Measurements from ENCODE around the gene PRDM10. TPM values are rescaled to one million over a fixed set of nuclear protein-coding genes. Genes with fewer than 3 reads are reported as not detected.
"Not testable (repeated sequence)": the region's sequence is repeated elsewhere in the genome, so short reads cannot be mapped to it uniquely, and the experiment has no call there.

The PRDM10 gene
- total RNA-seq, 1 experiment from 2014 or later = 9.2 TPM

DNA sequence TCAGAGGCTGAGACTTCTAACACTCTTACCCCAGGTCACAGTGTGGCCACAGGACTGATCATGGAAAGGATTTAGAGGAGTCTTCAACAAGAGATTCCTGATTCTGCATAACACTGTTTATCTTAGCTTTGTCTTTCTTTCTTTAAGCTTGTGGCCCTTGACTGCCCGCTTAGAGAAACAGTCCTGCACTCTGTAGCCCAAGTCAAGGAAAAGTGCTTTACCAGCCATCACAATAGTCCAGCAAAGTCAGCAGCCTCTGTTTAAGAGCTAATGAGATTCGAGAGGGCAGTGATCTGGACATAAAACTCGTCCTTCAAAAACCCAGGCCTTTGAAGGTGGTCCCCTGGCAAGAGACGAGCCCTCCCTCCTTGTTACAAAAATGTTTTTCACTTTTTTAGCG is 30.0 kb downstream of the PRDM10 start:
- Histone ChIP-seq H4K20me1 (ENCODE audit: insufficient read depth) (no peaks in the 10 kb centered on the region), H3K4me3 (replicated peaks in 1 of 2; ENCODE audit: low read depth in 1 of 2, low read length in 2 of 2) (no peak overlapping the region), H3K9ac (ENCODE audit: low read length) (no peak overlapping the region), H3K27ac (ENCODE audit: low read depth, low read length) (no peak overlapping the region), H2AFZ (ENCODE audit: low read depth, low read length, poor library complexity, severe bottlenecking) (no peak overlapping the region), H3K79me2 (ENCODE audit: insufficient read depth, low read length) (no peaks in the 10 kb centered on the region), H3K9me2 (ENCODE audit: insufficient read depth) (no peaks in the 10 kb centered on the region), H3K4me1 (ENCODE audit: control insufficient read depth in 1 of 2, insufficient read depth in 2 of 2, low read length in 2 of 2) (no peaks in the 10 kb centered on the region), H3K9me3 (ENCODE audit: control insufficient read depth in 1 of 2, insufficient read depth in 1 of 2, low read depth in 1 of 2, low read length in 2 of 2) (no peaks in the 10 kb centered on the region), H3K36me3 (ENCODE audit: control insufficient read depth in 1 of 2, insufficient read depth in 2 of 2, low read length in 2 of 2) (no peaks in the 10 kb centered on the region), H3K27me3 (ENCODE audit: insufficient read depth, low read length) (no peaks in the 10 kb centered on the region), H3K4me2 (ENCODE audit: low read length) (no peak overlapping the region)
- ChIA-PET CTCF (no interaction called here), POLR2A (no interaction called here), RAD21 (ENCODE audit: low non-redundant PET in 1 of 2, low total read pairs in 2 of 2, uncharacterized antibody in 2 of 2, unreplicated experiment in 2 of 2) (no interaction called here)
- ATAC-seq = no peak
- TF ChIP-seq ELF1 (IDR thresholded peaks at IDR 0.05; ENCODE audit: borderline replicate concordance, low read depth) (no peak), SRF (IDR thresholded peaks at IDR 0.05; ENCODE audit: low read depth) (no peak), YY1 (IDR thresholded peaks at IDR 0.05; ENCODE audit: extremely low read depth, insufficient replicate concordance, low read depth, low read length) (no peak), POLR2AphosphoS5 (IDR thresholded peaks at IDR 0.05; ENCODE audit: low read depth, low read length) (no peak), EZH2 (IDR thresholded peaks at IDR 0.05) (no peak), EZH2phosphoT487 (IDR thresholded peaks at IDR 0.05; ENCODE audit: borderline replicate concordance) (no peak), CEBPB (IDR thresholded peaks at IDR 0.05; ENCODE audit: low read depth) (no peak), POLR2A (IDR thresholded peaks at IDR 0.05; ENCODE audit: borderline replicate concordance, extremely low read depth, insufficient read depth, insufficient read length) (no peak), ZFX (IDR thresholded peaks at IDR 0.05) (no peak)
- TF ChIP-seq, protein P1, sequence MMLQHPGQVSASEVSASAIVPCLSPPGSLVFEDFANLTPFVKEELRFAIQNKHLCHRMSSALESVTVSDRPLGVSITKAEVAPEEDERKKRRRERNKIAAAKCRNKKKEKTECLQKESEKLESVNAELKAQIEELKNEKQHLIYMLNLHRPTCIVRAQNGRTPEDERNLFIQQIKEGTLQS (IDR thresholded peaks at IDR 0.05) = no peak
- TF ChIP-seq, protein P2, sequence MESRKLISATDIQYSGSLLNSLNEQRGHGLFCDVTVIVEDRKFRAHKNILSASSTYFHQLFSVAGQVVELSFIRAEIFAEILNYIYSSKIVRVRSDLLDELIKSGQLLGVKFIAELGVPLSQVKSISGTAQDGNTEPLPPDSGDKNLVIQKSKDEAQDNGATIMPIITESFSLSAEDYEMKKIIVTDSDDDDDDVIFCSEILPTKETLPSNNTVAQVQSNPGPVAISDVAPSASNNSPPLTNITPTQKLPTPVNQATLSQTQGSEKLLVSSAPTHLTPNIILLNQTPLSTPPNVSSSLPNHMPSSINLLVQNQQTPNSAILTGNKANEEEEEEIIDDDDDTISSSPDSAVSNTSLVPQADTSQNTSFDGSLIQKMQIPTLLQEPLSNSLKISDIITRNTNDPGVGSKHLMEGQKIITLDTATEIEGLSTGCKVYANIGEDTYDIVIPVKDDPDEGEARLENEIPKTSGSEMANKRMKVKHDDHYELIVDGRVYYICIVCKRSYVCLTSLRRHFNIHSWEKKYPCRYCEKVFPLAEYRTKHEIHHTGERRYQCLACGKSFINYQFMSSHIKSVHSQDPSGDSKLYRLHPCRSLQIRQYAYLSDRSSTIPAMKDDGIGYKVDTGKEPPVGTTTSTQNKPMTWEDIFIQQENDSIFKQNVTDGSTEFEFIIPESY (IDR thresholded peaks at IDR 0.05; ENCODE audit: extremely low read depth, insufficient replicate concordance, low read length) = no peak
- TF ChIP-seq, protein P3, sequence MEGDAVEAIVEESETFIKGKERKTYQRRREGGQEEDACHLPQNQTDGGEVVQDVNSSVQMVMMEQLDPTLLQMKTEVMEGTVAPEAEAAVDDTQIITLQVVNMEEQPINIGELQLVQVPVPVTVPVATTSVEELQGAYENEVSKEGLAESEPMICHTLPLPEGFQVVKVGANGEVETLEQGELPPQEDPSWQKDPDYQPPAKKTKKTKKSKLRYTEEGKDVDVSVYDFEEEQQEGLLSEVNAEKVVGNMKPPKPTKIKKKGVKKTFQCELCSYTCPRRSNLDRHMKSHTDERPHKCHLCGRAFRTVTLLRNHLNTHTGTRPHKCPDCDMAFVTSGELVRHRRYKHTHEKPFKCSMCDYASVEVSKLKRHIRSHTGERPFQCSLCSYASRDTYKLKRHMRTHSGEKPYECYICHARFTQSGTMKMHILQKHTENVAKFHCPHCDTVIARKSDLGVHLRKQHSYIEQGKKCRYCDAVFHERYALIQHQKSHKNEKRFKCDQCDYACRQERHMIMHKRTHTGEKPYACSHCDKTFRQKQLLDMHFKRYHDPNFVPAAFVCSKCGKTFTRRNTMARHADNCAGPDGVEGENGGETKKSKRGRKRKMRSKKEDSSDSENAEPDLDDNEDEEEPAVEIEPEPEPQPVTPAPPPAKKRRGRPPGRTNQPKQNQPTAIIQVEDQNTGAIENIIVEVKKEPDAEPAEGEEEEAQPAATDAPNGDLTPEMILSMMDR (IDR thresholded peaks at IDR 0.05 in 2 of 3, conservative IDR thresholded peaks at IDR 0.05 in 1 of 3; ENCODE audit: borderline replicate concordance in 1 of 3, insufficient read depth in 1 of 3, low read depth in 2 of 3, low read length in 2 of 3) = no peak
- no peak for DNase-seq (ENCODE audit: low read depth, low spot score)
- BruUV-seq (replicated peaks) = no TSS peak
- intact Hi-C loops (cut with micrococcal nuclease) = no loop called here

DNA sequence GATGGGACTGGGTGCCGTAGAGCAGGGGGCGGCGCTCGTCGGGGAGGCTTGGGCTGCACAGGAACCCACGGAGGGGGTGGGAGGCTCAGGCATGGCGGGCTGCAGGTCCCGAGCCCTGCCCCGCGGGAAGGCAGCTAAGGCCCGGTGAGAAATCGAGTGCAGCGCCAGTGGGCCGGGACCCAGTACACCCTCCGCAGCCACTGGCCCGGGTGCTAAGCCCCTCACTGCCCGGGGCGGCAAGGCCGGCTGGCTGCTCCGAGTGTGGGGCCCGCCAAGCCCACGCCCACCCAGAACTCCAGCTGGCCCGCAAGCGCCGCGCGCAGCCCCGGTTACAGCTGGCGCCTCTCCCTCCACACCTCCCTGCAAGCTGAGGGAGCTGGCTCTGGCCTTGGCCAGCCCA is 30.8 kb downstream of the PRDM10 start:
- DNase-seq (ENCODE audit: low read depth, low spot score); H3K27me3 ChIP-seq (ENCODE audit: insufficient read depth, low read length); H3K9me3 ChIP-seq (ENCODE audit: control insufficient read depth in 1 of 2, insufficient read depth in 1 of 2, low read depth in 1 of 2, low read length in 2 of 2); CTCF ChIA-PET; H3K4me3 ChIP-seq (replicated peaks in 1 of 2; ENCODE audit: low read depth in 1 of 2, low read length in 2 of 2); RAD21 ChIA-PET (ENCODE audit: low non-redundant PET in 1 of 2, low total read pairs in 2 of 2, uncharacterized antibody in 2 of 2, unreplicated experiment in 2 of 2); intact Hi-C loops (cut with micrococcal nuclease); H3K4me1 ChIP-seq (ENCODE audit: control insufficient read depth in 1 of 2, insufficient read depth in 2 of 2, low read length in 2 of 2); H3K9me2 ChIP-seq (ENCODE audit: insufficient read depth); BruUV-seq (replicated peaks); H3K9ac ChIP-seq (ENCODE audit: low read length); H3K79me2 ChIP-seq (ENCODE audit: insufficient read depth, low read length); H4K20me1 ChIP-seq (ENCODE audit: insufficient read depth); POLR2A ChIA-PET; H2AFZ ChIP-seq (ENCODE audit: low read depth, low read length, poor library complexity, severe bottlenecking); ATAC-seq; H3K27ac ChIP-seq (ENCODE audit: low read depth, low read length); H3K4me2 ChIP-seq (ENCODE audit: low read length); H3K36me3 ChIP-seq (ENCODE audit: control insufficient read depth in 1 of 2, insufficient read depth in 2 of 2, low read length in 2 of 2): not testable (repeated sequence)
